H1 (cell line): ENCODE results near the gene ZNF454. TPM values are rescaled to one million over a fixed set of nuclear protein-coding genes. Genes with fewer than 3 reads are reported as not detected.

Source experiments
- CTCF ChIA-PET: fragments of 300-600 bp; sonication (Branson Sonifier 250); formaldehyde crosslinking; loops from one replicate; lab custom pipeline; 2021; ENCODE audit not compliant: partially characterized antibody; lab: Charles Lee
- POLR2A ChIA-PET: fragments of 300-600 bp; sonication (Branson Sonifier 250); formaldehyde crosslinking; loops from one replicate; lab custom pipeline; 2021; ENCODE audit warnings: inconsistent platforms; ENCODE audit not compliant: partially characterized antibody; lab: Charles Lee
- DNase-seq, 2 experiments: peaks; one replicate each; pipeline versions ENCODE4 v3.0.0 to v3.0.0-alpha.2; 2010 to 2022; ENCODE audit warnings: low spot score in 2 of 2, low read depth in 1 of 2, mixed read lengths in 1 of 2
- FAIRE-seq: peaks from 2 replicates; lab custom pipeline; 2011; peaks lifted over from hg19 to GRCh38; lab: Jason Lieb, UNC
- H2AFZ ChIP-seq: 2 replicates; pipeline ENCODE4 v1.8.1; 2012; ENCODE audit warnings: low read length, inconsistent platforms
- H2AK5ac ChIP-seq: 2 replicates; pipeline ENCODE4 v1.6.1; 2013; ENCODE audit warnings: low read depth, low read length
- H2BK120ac ChIP-seq: replicated peaks from 2 replicates; pipeline ENCODE3; 2013; ENCODE audit warnings: low read depth, low read length, inconsistent platforms
- H2BK12ac ChIP-seq: 2 replicates; pipeline ENCODE4 v1.6.1; 2013; ENCODE audit warnings: low read depth, low read length
- H2BK15ac ChIP-seq: 2 replicates; pipeline ENCODE4 v1.6.1; 2013; ENCODE audit warnings: low read length
- H2BK20ac ChIP-seq: 2 replicates; pipeline ENCODE4 v1.6.1; 2013; ENCODE audit warnings: low read length
- H2BK5ac ChIP-seq: 2 replicates; pipeline ENCODE4 v1.6.1; 2013; ENCODE audit warnings: low read depth, low read length
- H3K14ac ChIP-seq: 2 replicates; pipeline ENCODE4 v1.6.1; 2013; ENCODE audit warnings: inconsistent platforms; ENCODE audit not compliant: insufficient read length
- H3K18ac ChIP-seq: 2 replicates; pipeline ENCODE4 v1.6.1; 2013; ENCODE audit warnings: low read length; ENCODE audit errors: extremely low read depth
- H3K23ac ChIP-seq: 2 replicates; pipeline ENCODE4 v1.6.1; 2013; ENCODE audit warnings: inconsistent platforms; ENCODE audit not compliant: insufficient read length
- H3K23me2 ChIP-seq: 2 replicates; pipeline ENCODE4 v1.6.1; 2013; ENCODE audit warnings: low read depth, low read length
- H3K27ac ChIP-seq: 2 replicates; pipeline ENCODE4 v1.6.1; 2011; ENCODE audit warnings: low read depth, low read length, inconsistent platforms
- H3K27me3 ChIP-seq, 4 experiments: replicated peaks in 1 of 4; 1 replicate in 1 of 4; 2 replicates in 3 of 4; pipeline versions ENCODE4 v1.6.1 to v1.8.1; 2011 to 2013; ENCODE audit warnings: low read length in 3 of 4, mild to moderate bottlenecking in 3 of 4, inconsistent platforms in 2 of 4, mixed read lengths in 2 of 4, moderate library complexity in 1 of 4; ENCODE audit not compliant: control insufficient read depth in 3 of 4, insufficient read depth in 3 of 4; ENCODE audit errors: extremely low read depth in 1 of 4
- H3K36me3 ChIP-seq, 4 experiments: 2 replicates each; pipeline versions ENCODE4 v1.6.1 to v1.8.1; 2011 to 2013; ENCODE audit warnings: mild to moderate bottlenecking in 4 of 4, low read length in 3 of 4, moderate library complexity in 2 of 4, control low read depth in 1 of 4, inconsistent platforms in 1 of 4; ENCODE audit not compliant: insufficient read depth in 4 of 4, control insufficient read depth in 2 of 4
- H3K4ac ChIP-seq: replicated peaks from 2 replicates; pipeline ENCODE3; 2013; ENCODE audit warnings: low read length, low read depth, mixed read lengths, inconsistent platforms; ENCODE audit not compliant: insufficient read length
- H3K4me1 ChIP-seq, 4 experiments: replicated peaks in 1 of 4; 1 replicate in 1 of 4; 2 replicates in 3 of 4; pipeline versions ENCODE4 v1.6.1 to v1.8.1; 2011 to 2013; ENCODE audit warnings: low read length in 3 of 4, inconsistent platforms in 2 of 4, mixed read lengths in 1 of 4; ENCODE audit not compliant: insufficient read depth in 4 of 4, control insufficient read depth in 3 of 4
- H3K4me2 ChIP-seq, 2 experiments: 2 replicates each; pipeline versions ENCODE4 v1.6.1 to v1.8.1; 2011 to 2013; ENCODE audit warnings: low read depth in 2 of 2, low read length in 2 of 2, control low read depth in 1 of 2, inconsistent platforms in 1 of 2, mild to moderate bottlenecking in 1 of 2; ENCODE audit not compliant: insufficient read depth in 1 of 2
- H3K4me3 ChIP-seq, 4 experiments: fragments of 200-600, 300-600 bp in 1 of 4; sonication (generic), shearing (Covaris generic), sonication (Bioruptor Twin) in 1 of 4; 2 replicates each; pipeline versions ENCODE4 v1.5.1 to v1.8.1; 2011 to 2016; ENCODE audit warnings: low read length in 4 of 4, low read depth in 3 of 4, control low read depth in 2 of 4, inconsistent platforms in 2 of 4, mild to moderate bottlenecking in 2 of 4, mixed read lengths in 1 of 4, moderate library complexity in 1 of 4; ENCODE audit not compliant: insufficient read depth in 2 of 4; ENCODE audit errors: extremely low read depth in 1 of 4
- H3K56ac ChIP-seq: replicated peaks from 2 replicates; pipeline ENCODE3; 2013; ENCODE audit warnings: low read depth, mild to moderate bottlenecking, mixed read lengths, low read length, inconsistent platforms; ENCODE audit not compliant: insufficient read length
- H3K79me1 ChIP-seq: 2 replicates; pipeline ENCODE4 v1.6.1; 2013; ENCODE audit warnings: low read depth, low read length, control low read depth
- H3K79me2 ChIP-seq, 2 experiments: 2 replicates each; pipeline versions ENCODE4 v1.6.1 to v1.8.1; 2012 to 2013; ENCODE audit warnings: low read length in 2 of 2, mild to moderate bottlenecking in 2 of 2, inconsistent platforms in 1 of 2; ENCODE audit not compliant: insufficient read depth in 2 of 2, control insufficient read depth in 1 of 2
- H3K9ac ChIP-seq, 4 experiments: replicated peaks in 1 of 4; 1 replicate in 1 of 4; 2 replicates in 3 of 4; pipeline versions ENCODE4 v1.6.1 to v1.8.1; 2011 to 2013; ENCODE audit warnings: low read depth in 3 of 4, low read length in 3 of 4, control low read depth in 2 of 4, mild to moderate bottlenecking in 2 of 4, moderate library complexity in 2 of 4, inconsistent platforms in 1 of 4; ENCODE audit errors: extremely low read depth in 1 of 4
- H3K9me3 ChIP-seq, 2 experiments: 2 replicates each; pipeline versions ENCODE4 v1.6.1 to v1.8.1; 2012 to 2013; ENCODE audit warnings: mild to moderate bottlenecking in 2 of 2, moderate library complexity in 2 of 2, control low read depth in 1 of 2, inconsistent platforms in 1 of 2, low read depth in 1 of 2, low read length in 1 of 2, mixed read lengths in 1 of 2; ENCODE audit not compliant: insufficient read depth in 2 of 2
- H4K20me1 ChIP-seq, 2 experiments: replicated peaks in 1 of 2; 2 replicates each; pipeline versions ENCODE3 to v1.8.1; 2011 to 2013; ENCODE audit warnings: inconsistent platforms in 2 of 2, low read length in 2 of 2, mild to moderate bottlenecking in 1 of 2; ENCODE audit not compliant: insufficient read depth in 2 of 2, control insufficient read depth in 1 of 2
- H4K5ac ChIP-seq: 2 replicates; pipeline ENCODE4 v1.6.1; 2013; ENCODE audit warnings: low read length, low read depth, mixed read lengths, inconsistent platforms; ENCODE audit not compliant: insufficient read length
- H4K8ac ChIP-seq: 2 replicates; pipeline ENCODE4 v1.8.0; 2013; ENCODE audit warnings: mild to moderate bottlenecking, moderate library complexity, low read length, inconsistent platforms; ENCODE audit not compliant: insufficient read depth; ENCODE audit errors: extremely low read depth
- H4K91ac ChIP-seq: replicated peaks from 2 replicates; pipeline ENCODE3; 2013; ENCODE audit warnings: low read length, mixed read lengths, inconsistent platforms; ENCODE audit not compliant: insufficient read length
- CBX8 ChIP-seq: fragments of 300-800, 300-1000 bp; sonication (generic); IDR thresholded peaks from 2 replicates; pipeline ENCODE4 v1.7.1; 2016; ENCODE audit warnings: low read depth, low read length, borderline replicate concordance
- EZH2 ChIP-seq: fragments of 200-600 bp; sonication (generic); IDR thresholded peaks from 2 replicates; pipeline ENCODE4 v1.7.1; 2012; ENCODE audit warnings: low read depth, mild to moderate bottlenecking, moderate library complexity, low read length, inconsistent platforms; ENCODE audit not compliant: severe bottlenecking
- FOSL1 ChIP-seq: IDR thresholded peaks from 2 replicates; pipeline ENCODE4 v1.6.1; 2011; ENCODE audit warnings: mild to moderate bottlenecking, low read depth, low read length, moderate library complexity; ENCODE audit not compliant: insufficient read depth
- KDM4A ChIP-seq: IDR thresholded peaks from one replicate; pipeline ENCODE4 v1.7.1; 2012; ENCODE audit warnings: low read depth, mild to moderate bottlenecking, moderate library complexity, low read length, inconsistent platforms; ENCODE audit not compliant: severe bottlenecking
- KDM5A ChIP-seq: fragments of 200-600 bp; IDR thresholded peaks from 2 replicates; pipeline ENCODE4 v1.7.1; 2012; ENCODE audit warnings: mild to moderate bottlenecking, low read length, inconsistent platforms, mixed read lengths
- POLR2AphosphoS5 ChIP-seq: IDR thresholded peaks from 2 replicates; pipeline ENCODE4 v1.6.1; 2011; ENCODE audit warnings: low read depth, low read length
- POU5F1 ChIP-seq: IDR thresholded peaks from 2 replicates; pipeline ENCODE4 v1.6.1; 2011; ENCODE audit warnings: low read depth, mild to moderate bottlenecking, low read length, moderate library complexity
- RBBP5 ChIP-seq: IDR thresholded peaks from 2 replicates; pipeline ENCODE4 v1.7.1; 2012; ENCODE audit warnings: low read depth, mild to moderate bottlenecking, inconsistent platforms, low read length, moderate library complexity, borderline replicate concordance
- RFX5 ChIP-seq: IDR thresholded peaks from 2 replicates; pipeline ENCODE4 v1.6.1; 2011; ENCODE audit warnings: low read depth, low read length, improper control_type of control experiment, borderline replicate concordance
- RXRA ChIP-seq: IDR thresholded peaks from 2 replicates; pipeline ENCODE4 v1.6.1; 2011; ENCODE audit warnings: low read depth, mild to moderate bottlenecking, low read length, moderate library complexity; ENCODE audit not compliant: insufficient read depth
- SIRT6 ChIP-seq: IDR thresholded peaks from one replicate; pipeline ENCODE4 v1.7.1; 2012; ENCODE audit warnings: low read length, inconsistent platforms
- SIX5 ChIP-seq: IDR thresholded peaks from 2 replicates; pipeline ENCODE4 v1.6.1; 2011; ENCODE audit warnings: mild to moderate bottlenecking, low read depth, low read length
- SRF ChIP-seq: IDR thresholded peaks from 2 replicates; pipeline ENCODE4 v1.6.1; 2011; ENCODE audit warnings: mild to moderate bottlenecking, low read depth, low read length, moderate library complexity
- TBP ChIP-seq: IDR thresholded peaks from 2 replicates; pipeline ENCODE4 v1.6.1; 2011; ENCODE audit warnings: low read depth, low read length, improper control_type of control experiment
- WGBS, 2 experiments: shearing (Covaris generic) in 1 of 2; methylation state at CpG; one replicate each; pipeline versions ENCODE4 v1.1.6 to v1.1.7; 2013 to 2015; ENCODE audit warnings: low lambda C conversion rate in 2 of 2, mixed read lengths in 2 of 2, inconsistent platforms in 1 of 2, low coverage in 1 of 2, missing lambda C conversion rate in 1 of 2; ENCODE audit not compliant: insufficient replicate concordance in 2 of 2, insufficient coverage in 1 of 2, insufficient read length in 1 of 2; ENCODE audit errors: extremely low coverage in 1 of 2, missing lambda C conversion rate in 1 of 2; 5-methylcytosine and 5-hydroxymethylcytosine counted together
- polyA plus RNA-seq, 7 experiments: library from polyadenylated mRNA; depleted of rRNA in 3 of 7; stranded (reverse) in 5 of 7; unstranded in 2 of 7; fragments of >200 nt in 5 of 7; fragments of 200-250 nt in 2 of 7; gene quantifications; 1 replicate in 5 of 7; 2 replicates in 1 of 7; 4 replicates in 1 of 7; pipeline versions ENCODE4 v1.2.1 to v1.2.3, GENCODE V29; 2011 to 2013; ENCODE audit warnings: missing spikeins in 2 of 7, mixed read lengths in 2 of 7
- total RNA-seq: library from RNA; stranded (reverse); fragmentation: NEBNext Ultra II Directional; extraction: Animal tissue kit (Norgen Biotek cat#: 25700); gene quantifications from 2 replicates; pipeline ENCODE4 v1.2.1, GENCODE V29; 2021
- TF ChIP-seq, protein P1 (sequence below): IDR thresholded peaks from 2 replicates; pipeline ENCODE4 v1.6.1; 2012; ENCODE audit warnings: inconsistent platforms

ZNF454 gene
- total and polyA plus RNA-seq, 2 of the 8 experiments (the other 6 are each of a cell fraction or from before 2014, with no cell fraction given): 0.33 to 1.2 TPM

DNA sequence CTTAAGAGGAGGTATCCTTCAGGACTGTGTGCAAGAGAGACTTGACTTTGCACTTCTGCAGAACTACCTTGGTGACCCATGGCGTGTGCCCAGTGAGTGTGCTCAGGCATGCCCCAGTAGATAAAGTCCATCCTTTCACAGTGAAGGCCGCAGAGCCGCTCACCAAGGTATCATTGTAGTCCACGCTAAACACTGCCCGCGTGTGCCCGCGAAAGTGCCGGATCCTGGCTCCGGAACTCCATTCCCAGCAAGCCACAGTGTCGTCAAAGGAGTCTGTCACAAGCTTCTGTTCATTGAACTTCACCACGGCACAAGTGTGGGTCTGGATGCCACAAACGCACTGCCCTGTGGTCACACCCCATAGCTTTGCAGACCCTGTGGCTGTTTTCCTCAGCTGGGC lies 57.4 kb downstream of the ZNF454 start:
- no peaks in the 10 kb centered on the region for H3K79me1 ChIP-seq
- H2BK15ac ChIP-seq: no peak overlapping the region
- no peak overlapping the region for H2BK5ac ChIP-seq
- H3K4me1 ChIP-seq: peaks cover 0 to 13% (median 1%) of the 10 kb centered on the region in 4 experiments; a peak in 5 of 7 replicates
- no peak overlapping the region for H3K56ac ChIP-seq
- no peak overlapping the region for H3K18ac ChIP-seq
- FAIRE-seq: no peak
- H2AFZ ChIP-seq: no peak overlapping the region
- no peak overlapping the region for H4K5ac ChIP-seq
- no peak overlapping the region for H3K27ac ChIP-seq
- H3K9me3 ChIP-seq: peaks cover 6 to 27% of the 10 kb centered on the region in 2 experiments
- H2AK5ac ChIP-seq: no peak overlapping the region
- WGBS, 2 experiments: 99% methylated on average over 13 of the region's 13 CpGs; no CpG with 5 or more reads in 1 of the 2 experiments
- ChIA-PET POLR2A (no interaction called here), CTCF (interaction anchor here (1.0 kb wide), 1 partner anchor 11 kb away, joined by 3 read pairs; no protein-coding TSS in a partner anchor)
- no peak overlapping the region for H3K4me3 ChIP-seq
- no peak overlapping the region for H3K9ac ChIP-seq
- H4K91ac ChIP-seq: no peak overlapping the region
- no peak overlapping the region for H2BK120ac ChIP-seq
- H2BK12ac ChIP-seq: no peak overlapping the region
- no peak overlapping the region for H4K8ac ChIP-seq
- H4K20me1 ChIP-seq: peaks cover 1 to 4% of the 10 kb centered on the region in 2 experiments
- H3K23ac ChIP-seq: no peak overlapping the region
- no peaks in the 10 kb centered on the region for H3K79me2 ChIP-seq
- no peaks in the 10 kb centered on the region; a peak in 1 of 8 replicates for H3K36me3 ChIP-seq
- H3K14ac ChIP-seq: no peak overlapping the region
- H3K23me2 ChIP-seq: peaks cover 9% of the 10 kb centered on the region; the same call in 1 of the 2 replicates
- DNase-seq: no peak
- peaks cover 21 to 38% (median 34%) of the 10 kb centered on the region in 4 experiments for H3K27me3 ChIP-seq
- no peak overlapping the region for H3K4ac ChIP-seq
- H3K4me2 ChIP-seq: no peak overlapping the region
- H2BK20ac ChIP-seq: no peak overlapping the region
- TF ChIP-seq RXRA (no peak), EZH2 (no peak), POLR2AphosphoS5 (no peak), KDM5A (no peak), RFX5 (no peak), TBP (no peak), CBX8 (no peak), RBBP5 (no peak), SIX5 (no peak), FOSL1 (no peak), KDM4A (no peak), SIRT6 (no peak), POU5F1 (no peak), SRF (no peak)
- TF ChIP-seq, protein P1, sequence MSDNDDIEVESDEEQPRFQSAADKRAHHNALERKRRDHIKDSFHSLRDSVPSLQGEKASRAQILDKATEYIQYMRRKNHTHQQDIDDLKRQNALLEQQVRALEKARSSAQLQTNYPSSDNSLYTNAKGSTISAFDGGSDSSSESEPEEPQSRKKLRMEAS: no peak
